Activated naive CD4-positive, alpha-beta T cell treated with Interleukin-2 at 50 U/mL for 16 hours (primary cell): ENCODE data around the gene P2RY14.

Experiments used
- DNase-seq: peaks from one replicate; pipeline ENCODE4 v3.0.0-alpha.2; 2020

Gene P2RY14

DNA sequence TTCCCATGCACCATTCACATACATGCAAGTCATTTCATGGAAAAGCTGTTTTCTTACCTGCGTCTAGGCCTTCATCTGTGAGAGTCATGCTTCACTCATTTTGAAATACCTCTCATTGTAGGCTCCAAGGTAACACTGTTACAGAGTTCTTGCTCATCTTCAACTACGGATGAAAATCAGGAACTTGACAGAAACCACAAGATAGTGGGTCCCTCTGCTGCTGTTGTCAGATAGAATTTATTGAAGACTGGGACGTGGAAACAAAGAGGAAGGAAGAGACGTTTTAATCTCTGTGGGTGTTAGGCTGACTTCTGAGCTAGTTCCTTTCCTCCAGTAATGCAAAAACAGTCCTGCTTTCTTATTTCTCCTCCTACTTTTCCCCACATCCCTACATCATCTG, at the start of gene P2RY14:
TSS of gene P2RY14 (minus strand) at position 313 of the 400 bp plus-strand sequence. CDS start 64,226 bp downstream, outside the sequence.
- no peak for DNase-seq

DNA sequence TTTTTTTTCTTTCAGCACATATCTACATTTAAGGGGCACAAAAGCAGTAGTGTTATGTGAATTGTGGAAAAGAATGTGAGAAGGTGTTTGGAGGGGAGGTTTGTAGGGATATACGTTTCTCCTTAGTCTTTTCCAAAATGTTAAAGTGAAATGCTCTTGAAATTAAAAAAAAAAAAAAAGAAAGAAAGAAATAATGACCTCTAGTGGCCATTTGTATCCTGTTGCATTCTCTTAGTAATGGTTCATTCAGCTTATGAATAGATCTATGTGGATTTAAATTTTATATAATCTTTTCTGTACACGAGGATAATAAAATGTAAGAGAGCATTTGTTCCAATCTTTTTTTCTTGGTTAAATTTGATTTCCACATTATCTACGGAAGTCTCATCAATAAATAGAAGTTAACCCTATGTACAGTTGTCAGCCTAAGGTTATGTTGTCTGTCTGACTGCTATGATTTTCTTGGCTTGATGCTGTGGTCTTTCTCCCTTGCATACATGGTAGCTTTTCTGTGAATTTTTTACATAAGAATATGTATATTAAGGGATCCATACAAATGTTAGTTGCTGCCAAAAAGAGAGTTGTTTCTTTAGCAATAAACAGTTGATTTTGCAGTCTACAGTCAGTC, 49.3 kb upstream of the P2RY14 start:
- no peak for DNase-seq

- DNase-seq, result no peak
These were observed 44.2 kb upstream of the P2RY14 start for GRCh38 chr3:151322511-151322910.

DNA sequence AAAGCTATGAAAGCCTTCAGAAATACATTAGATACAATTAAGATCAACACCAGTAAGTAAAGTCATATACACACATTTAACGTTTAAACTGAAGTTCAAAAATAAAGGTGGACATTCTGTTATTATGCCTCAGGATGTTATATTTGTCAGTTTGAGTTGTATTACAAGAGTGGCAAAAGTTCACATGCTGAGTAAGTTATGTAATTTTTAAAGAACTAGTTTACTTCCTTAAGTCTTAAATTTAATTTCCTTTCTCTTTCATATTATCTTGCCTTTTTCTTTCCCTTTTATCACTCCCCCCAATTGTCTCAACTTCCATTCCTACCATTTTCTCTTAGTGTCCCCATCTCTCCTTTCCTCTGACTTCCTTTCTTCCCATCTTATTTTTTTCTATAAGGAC, 43.2 kb upstream of the P2RY14 start:
- no peak for DNase-seq

GRCh38 chr3:151320131-151320530, 41.8 kb upstream of the P2RY14 start:
- no peak for DNase-seq

DNA sequence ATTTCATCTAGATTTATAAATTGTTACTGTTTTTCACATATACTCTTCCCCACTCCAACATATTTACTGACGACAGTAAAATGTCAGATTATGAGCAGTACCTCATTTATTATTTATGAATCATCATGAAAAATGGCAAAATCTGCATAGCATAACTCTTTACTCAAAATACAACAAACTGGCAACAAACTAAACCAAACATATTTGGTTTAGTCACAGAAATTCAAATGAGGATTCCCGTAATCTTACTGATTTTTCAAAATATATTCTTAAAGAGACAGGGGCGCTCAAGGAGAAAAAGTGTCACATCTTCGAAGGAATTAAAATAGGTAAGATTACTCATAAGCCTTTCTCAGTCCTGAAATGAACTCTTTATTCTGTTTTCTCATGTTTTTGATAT, 41.3 kb upstream of the P2RY14 start:
- DNase-seq, result no peak

DNA sequence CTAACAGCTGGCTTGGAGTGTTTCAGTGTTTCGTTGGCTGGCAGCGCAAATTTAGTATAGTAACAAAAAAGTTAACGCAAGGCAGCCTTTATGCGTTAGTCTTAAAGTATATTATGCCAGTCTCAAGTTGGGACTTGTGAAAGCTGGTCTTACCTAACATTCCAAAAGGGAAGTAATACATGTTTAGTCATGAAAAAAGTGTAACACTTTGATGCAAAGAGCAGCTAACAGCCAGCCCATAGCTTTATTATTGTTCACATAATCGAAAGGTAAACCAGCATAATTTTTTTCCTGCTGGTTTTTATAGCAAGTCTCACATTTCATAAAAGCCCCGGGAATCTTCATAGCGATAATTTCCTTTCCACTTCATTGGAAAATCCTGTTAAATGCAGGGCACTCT, 40.6 kb upstream of the P2RY14 start:
- DNase-seq, result no peak

DNA sequence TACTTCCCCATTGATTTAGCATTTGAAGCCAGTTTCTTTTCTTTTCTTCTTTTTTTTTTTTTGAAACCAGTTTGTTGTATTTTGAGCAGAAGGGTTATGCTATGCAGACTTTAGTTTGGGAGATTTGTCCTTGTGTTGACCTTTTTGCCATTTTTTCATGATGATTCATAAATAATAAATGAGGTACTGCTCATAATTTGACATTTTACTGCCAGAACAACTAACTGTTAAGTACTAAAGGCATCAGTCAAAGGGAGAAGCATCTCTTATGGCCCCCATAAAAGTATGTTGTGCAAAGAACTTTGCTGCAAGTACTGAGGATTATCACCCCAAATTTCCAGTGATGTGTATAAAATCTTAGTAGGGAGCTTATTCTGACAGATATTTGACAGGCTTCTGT, 40.0 kb upstream of the P2RY14 start:
- DNase-seq, result no peak

DNA sequence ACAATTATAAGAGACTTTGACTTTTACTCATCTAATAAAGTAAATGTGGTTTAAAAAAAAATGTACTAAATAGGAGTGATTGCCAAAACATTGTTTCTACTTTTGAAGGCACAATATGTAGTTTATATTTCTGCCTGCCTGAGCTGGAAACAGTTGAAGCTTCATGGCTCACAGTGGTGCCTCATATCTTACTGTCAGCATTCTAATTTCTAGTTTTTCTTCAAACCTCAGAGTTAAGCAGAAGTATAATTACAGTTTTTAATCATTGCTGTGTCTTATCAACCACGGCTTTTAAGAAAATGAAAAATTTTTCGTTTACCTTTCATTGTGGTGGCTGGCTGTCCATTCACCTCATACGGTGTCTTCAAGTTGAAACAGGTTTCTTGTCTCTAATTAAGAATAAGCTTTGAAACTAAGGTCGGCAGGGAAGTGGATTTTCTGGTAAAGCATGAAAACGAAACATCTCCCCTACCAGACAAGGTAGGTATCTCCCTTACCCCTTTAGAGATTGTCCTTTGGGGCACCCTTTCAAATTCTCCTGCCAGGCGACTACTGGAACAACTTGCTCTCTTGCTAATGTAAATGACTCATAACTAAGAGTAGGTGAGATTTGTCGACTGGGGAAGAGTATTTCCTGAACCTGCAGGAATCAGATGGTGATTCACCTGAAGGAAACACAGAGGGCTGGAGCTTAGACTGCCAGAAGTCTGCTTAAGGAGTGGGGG, 38.1 kb upstream of the P2RY14 start, which contains the start of gene GPR87:
TSS of gene GPR87 (minus strand) at position 554 of the 725 bp plus-strand sequence. CDS start 16,720 bp downstream, outside the sequence.
- DNase-seq, result peak; percentile 27

DNA sequence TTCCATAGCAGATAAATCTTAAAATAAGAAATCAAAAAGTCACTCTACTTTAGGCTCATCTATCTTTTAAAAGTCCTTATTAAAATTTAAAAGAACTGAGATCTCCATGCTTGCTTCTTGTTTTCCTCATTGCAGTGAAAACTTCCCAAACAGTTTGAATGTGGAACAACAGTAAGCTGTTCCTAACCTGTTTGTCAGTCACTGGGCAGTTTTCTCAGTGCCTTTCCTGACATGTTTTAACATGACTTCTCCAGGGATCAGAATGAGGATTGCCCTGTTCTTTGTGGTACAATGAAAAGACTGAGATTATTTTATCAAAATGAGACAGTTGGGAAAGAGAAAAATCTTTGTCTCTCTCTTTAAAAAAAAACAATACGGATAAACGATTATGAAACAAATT, 37.5 kb upstream of the P2RY14 start:
- no peak for DNase-seq

DNA sequence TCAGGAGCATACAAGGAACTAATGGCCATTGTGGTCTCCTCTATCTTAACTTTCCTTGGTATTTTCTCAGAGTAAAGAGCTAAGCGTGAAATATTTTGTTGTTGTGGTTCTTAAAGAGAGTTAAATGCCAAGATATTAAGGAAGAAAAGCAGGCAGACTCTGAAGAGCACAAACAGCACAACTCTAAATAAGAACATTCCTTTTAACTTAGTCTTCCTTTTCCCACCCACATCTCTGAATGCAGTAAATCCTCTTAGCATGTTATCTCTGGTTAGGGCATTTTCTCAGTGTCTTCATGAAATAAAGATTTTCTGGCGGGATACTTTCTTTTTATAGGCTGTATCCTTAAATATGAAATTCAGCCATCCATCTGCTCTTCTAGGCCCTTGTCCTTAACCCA, 36.8 kb upstream of the P2RY14 start:
- DNase-seq, result no peak

DNA sequence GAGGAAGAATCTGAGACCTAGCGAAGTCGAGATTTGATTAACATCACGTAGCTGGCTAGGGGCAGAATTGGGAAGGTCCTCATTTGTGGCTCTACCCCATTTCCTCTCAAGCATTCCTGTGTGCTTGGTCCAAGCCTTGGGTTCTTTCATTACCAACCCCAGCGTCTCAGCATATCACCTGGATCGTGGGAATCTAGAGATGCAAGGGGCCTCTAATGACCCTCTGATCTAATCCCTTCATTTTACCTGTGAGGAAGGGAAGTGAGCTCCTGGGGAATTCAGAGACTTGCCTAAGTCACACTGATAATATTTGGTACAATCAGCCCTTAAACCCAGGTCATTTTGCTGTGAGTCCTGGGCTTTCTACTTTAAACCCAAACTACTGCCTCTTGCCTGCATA, 36.3 kb upstream of the P2RY14 start:
- no peak for DNase-seq

GRCh38 chr3:151314137-151314536, 35.8 kb upstream of the P2RY14 start:
- DNase-seq, result no peak

- DNase-seq, result no peak
These were observed 34.6 kb upstream of the P2RY14 start for GRCh38 chr3:151312972-151313371.

GRCh38 chr3:151309566-151309965, 31.2 kb upstream of the P2RY14 start:
- no peak for DNase-seq

DNA sequence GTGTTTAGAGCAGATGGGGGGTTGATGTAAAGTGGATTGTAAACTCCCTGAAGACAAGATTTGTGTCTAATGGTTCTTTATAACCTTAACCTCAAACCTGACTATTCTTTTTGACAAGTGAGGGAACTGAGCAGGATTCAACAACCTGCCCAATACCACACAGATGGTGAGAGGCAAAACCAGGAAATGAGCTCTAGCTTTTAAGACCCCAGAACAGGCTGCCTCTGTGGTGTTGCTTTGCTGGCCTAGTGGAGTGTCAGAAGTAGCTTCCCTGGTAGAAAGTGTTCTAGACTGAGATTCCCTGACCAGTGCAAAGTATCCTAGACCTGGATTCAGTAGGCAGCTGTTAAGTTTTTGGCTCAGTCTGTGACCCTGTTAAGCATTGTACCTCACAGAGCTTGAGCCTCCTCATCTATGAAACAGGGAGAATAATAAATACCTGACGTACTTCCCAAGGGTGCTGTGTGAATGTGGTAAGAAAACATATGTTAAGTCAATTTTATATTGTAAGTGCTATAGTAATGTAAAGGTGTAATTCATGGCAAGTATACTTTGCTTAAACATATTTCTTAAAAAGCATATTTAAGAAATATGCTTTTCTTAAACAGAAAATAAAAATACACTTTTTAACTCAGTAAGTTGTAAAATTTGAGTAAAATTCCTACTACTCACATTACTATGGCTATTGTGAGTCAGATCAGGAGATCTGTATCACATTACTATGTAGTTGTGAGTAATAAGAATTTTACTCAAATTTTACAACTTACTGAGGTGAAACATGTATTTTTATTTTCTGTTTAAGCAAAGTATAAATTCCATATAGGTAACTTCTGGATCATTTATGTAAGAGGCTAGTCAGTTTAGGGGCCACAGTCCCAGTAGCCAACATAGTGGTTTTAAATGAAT, 29.5 kb upstream of the P2RY14 start:
- DNase-seq, result no peak

GRCh38 chr3:151307131-151307530, 28.8 kb upstream of the P2RY14 start:
- DNase-seq, result no peak

GRCh38 chr3:151306168-151306810, 27.9 kb upstream of the P2RY14 start:
- DNase-seq, result no peak

- no peak for DNase-seq
These were observed 27.4 kb upstream of the P2RY14 start for GRCh38 chr3:151305775-151306151.

GRCh38 chr3:151305060-151305774, 26.9 kb upstream of the P2RY14 start:
- DNase-seq, result peak; percentile 35

- peak; percentile 14 for DNase-seq
These were observed 25.4 kb upstream of the P2RY14 start for GRCh38 chr3:151303751-151304150.

DNA sequence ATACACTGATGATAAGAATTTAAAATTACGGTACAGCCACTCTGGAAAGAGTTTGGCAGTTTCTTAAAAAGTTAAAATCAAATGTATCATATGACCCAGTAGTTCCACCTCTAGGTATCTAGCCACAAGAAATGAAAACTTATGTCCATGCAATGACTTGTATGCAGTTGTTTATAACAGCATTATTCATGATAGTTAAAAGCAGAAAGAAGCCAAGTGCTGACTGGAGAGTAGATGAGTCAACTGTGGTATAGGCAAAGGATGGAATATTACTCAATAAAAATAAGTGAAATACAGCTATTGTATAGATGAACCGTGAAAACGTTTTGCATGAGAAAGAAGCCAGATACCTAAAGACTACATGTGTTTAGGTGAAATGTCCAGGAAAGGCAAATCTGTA, 23.4 kb upstream of the P2RY14 start:
- no peak for DNase-seq
